Hepatocyte (in vitro differentiated cells): ENCODE data around the gene DHCR24. TPM values are rescaled to one million over a fixed set of nuclear protein-coding genes. Genes with fewer than 3 reads are reported as not detected.

Source experiments
- DNase-seq: peaks from one replicate; pipeline ENCODE4 v3.0.0-alpha.2; 2016; ENCODE audit warnings: low spot score
- H2AFZ ChIP-seq: fragments of 200-600 bp; sonication (generic); 2 replicates; pipeline ENCODE4 v1.6.0; 2016; ENCODE audit warnings: antibody characterized with exemption, mild to moderate bottlenecking
- H3K27ac ChIP-seq: fragments of 200-600 bp; sonication (generic); 2 replicates; pipeline ENCODE4 v1.5.1; 2016; ENCODE audit warnings: mild to moderate bottlenecking
- H3K27me3 ChIP-seq: fragments of 200-600 bp; sonication (generic); 2 replicates; pipeline ENCODE4 v1.6.1; 2016
- H3K36me3 ChIP-seq: fragments of 200-600 bp; sonication (generic); replicated peaks from 2 replicates; pipeline ENCODE4 v1.5.1; 2016; ENCODE audit warnings: low read depth; ENCODE audit not compliant: insufficient read depth
- H3K4me1 ChIP-seq: fragments of 200-600 bp; sonication (generic); 2 replicates; pipeline ENCODE4 v1.5.1; 2016; ENCODE audit warnings: mild to moderate bottlenecking, moderate library complexity; ENCODE audit not compliant: insufficient read depth
- H3K4me2 ChIP-seq: fragments of 200-600 bp; sonication (generic); 2 replicates; pipeline ENCODE4 v1.6.0; 2016
- H3K4me3 ChIP-seq: fragments of 200-600 bp; sonication (generic); 2 replicates; pipeline ENCODE4 v1.5.1; 2016; ENCODE audit warnings: mild to moderate bottlenecking
- H3K79me2 ChIP-seq: fragments of 200-600 bp; sonication (generic); 2 replicates; pipeline ENCODE4 v1.6.0; 2017; ENCODE audit warnings: mild to moderate bottlenecking
- H3K9me2 ChIP-seq: fragments of 200-600 bp; sonication (generic); replicated peaks from 2 replicates; pipeline ENCODE4 v1.6.0; 2017; ENCODE audit warnings: mild to moderate bottlenecking; ENCODE audit not compliant: insufficient read depth
- H3K9me3 ChIP-seq: fragments of 200-600 bp; sonication (generic); 2 replicates; pipeline ENCODE4 v1.5.1; 2016; ENCODE audit warnings: low read depth, mild to moderate bottlenecking
- H4K20me1 ChIP-seq: fragments of 200-600 bp; sonication (generic); 2 replicates; pipeline ENCODE4 v1.6.0; 2016; ENCODE audit warnings: mild to moderate bottlenecking; ENCODE audit not compliant: insufficient read depth, poor library complexity, severe bottlenecking
- EZH2 ChIP-seq: fragments of 200-600 bp; sonication (generic); IDR thresholded peaks from 2 replicates; pipeline ENCODE4 v1.6.1; 2016; ENCODE audit warnings: antibody characterized with exemption, mild to moderate bottlenecking, borderline replicate concordance
- EZH2phosphoT487 ChIP-seq: fragments of 200-600 bp; sonication (generic); IDR thresholded peaks from one replicate; pipeline ENCODE4 v1.6.1; 2018; ENCODE audit warnings: antibody characterized with exemption, mild to moderate bottlenecking, low read depth, moderate library complexity; ENCODE audit not compliant: unreplicated experiment, severe bottlenecking
- WGBS: methylation state at CpG from one replicate; pipeline ENCODE4 v1.1.6; 2016; ENCODE audit warnings: low lambda C conversion rate; ENCODE audit errors: missing lambda C conversion rate; 5-methylcytosine and 5-hydroxymethylcytosine counted together
- polyA plus RNA-seq: library from polyadenylated mRNA; unstranded; fragments of >200 nt; fragmentation: Nextera tagmentation; extraction: Ambion mirVana; gene quantifications from 2 replicates; pipeline ENCODE4 v1.2.1, GENCODE V29; 2016
- total RNA-seq: library from RNA; depleted of rRNA; stranded (reverse); fragments of >200 nt; gene quantifications from 2 replicates; pipeline ENCODE4 v1.2.3, GENCODE V29; 2014
- TF ChIP-seq, protein P1 (sequence below): fragments of 200-600 bp; sonication (generic); IDR thresholded peaks from 2 replicates; pipeline ENCODE4 v1.5.1; 2016; ENCODE audit warnings: antibody characterized with exemption, mild to moderate bottlenecking; ENCODE audit not compliant: poor library complexity

Gene DHCR24
- total and polyA plus RNA-seq, 2 experiments from 2014 or later: 282 to 318 TPM

DNA sequence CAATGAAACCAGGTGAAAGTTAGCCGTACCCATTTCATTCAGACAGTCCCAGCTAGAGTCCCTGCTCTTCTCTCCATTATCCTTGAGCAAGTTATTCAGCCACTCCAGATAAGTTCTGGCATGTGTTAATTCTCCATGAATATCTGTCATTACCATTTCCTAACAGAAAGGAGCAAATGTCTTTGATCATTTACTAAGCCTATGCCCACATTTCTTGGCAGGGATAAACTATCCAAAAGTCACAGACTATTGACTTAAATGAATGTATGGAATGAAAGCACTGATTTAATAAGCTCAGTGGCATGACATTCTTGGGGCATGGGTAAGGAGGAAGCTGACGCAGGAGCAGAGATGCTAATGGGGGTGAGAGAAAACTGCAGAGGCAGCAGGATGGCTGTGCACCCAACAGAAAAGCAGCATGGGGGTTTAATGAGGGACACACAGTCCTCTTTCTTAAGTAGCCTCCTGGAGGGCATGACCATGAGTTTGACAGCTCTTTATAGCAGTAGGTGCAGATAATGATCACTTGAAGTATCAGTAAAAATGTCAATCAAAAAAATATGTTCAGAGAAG is 17.6 kb upstream of the DHCR24 start:
- no peaks in the 10 kb centered on the region for H4K20me1 ChIP-seq
- no peak overlapping the region for H2AFZ ChIP-seq
- no peaks in the 10 kb centered on the region for H3K9me2 ChIP-seq
- TF ChIP-seq EZH2phosphoT487 (no peak), EZH2 (no peak)
- TF ChIP-seq, protein P1, sequence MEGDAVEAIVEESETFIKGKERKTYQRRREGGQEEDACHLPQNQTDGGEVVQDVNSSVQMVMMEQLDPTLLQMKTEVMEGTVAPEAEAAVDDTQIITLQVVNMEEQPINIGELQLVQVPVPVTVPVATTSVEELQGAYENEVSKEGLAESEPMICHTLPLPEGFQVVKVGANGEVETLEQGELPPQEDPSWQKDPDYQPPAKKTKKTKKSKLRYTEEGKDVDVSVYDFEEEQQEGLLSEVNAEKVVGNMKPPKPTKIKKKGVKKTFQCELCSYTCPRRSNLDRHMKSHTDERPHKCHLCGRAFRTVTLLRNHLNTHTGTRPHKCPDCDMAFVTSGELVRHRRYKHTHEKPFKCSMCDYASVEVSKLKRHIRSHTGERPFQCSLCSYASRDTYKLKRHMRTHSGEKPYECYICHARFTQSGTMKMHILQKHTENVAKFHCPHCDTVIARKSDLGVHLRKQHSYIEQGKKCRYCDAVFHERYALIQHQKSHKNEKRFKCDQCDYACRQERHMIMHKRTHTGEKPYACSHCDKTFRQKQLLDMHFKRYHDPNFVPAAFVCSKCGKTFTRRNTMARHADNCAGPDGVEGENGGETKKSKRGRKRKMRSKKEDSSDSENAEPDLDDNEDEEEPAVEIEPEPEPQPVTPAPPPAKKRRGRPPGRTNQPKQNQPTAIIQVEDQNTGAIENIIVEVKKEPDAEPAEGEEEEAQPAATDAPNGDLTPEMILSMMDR: no peak
- WGBS: 64% methylated on average over 2 of the region's 2 CpGs
- no peaks in the 10 kb centered on the region for H3K79me2 ChIP-seq
- H3K4me3 ChIP-seq: no peak overlapping the region
- no peak for DNase-seq
- no peaks in the 10 kb centered on the region for H3K36me3 ChIP-seq
- no peak overlapping the region for H3K27ac ChIP-seq
- H3K27me3 ChIP-seq: no peaks in the 10 kb centered on the region
- no peak overlapping the region for H3K4me2 ChIP-seq
- no peaks in the 10 kb centered on the region for H3K4me1 ChIP-seq
- H3K9me3 ChIP-seq: no peaks in the 10 kb centered on the region

DNA sequence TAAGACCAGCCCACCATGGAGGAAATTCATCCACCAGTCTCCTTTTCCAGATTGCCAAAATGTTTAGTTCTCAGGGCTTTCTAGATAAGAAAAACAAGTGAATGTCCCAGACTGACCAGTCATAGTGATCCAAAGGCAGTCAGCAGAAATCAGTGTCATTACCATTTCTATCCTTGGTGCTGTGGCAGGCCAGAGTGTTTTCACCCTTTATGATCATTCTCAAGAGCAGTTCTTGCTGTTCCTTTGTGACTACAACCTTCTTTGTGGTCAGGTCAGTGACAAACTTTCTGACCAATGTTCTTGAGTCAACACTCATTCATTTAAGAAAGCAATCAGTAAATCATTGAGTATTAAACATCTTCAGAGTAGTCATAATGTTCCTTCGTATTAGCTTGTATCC is 7.3 kb upstream of the DHCR24 start:
- TF ChIP-seq EZH2phosphoT487 (no peak), EZH2 (no peak)
- TF ChIP-seq, protein P1: no peak
- no peak for DNase-seq
- no peaks in the 10 kb centered on the region for H3K9me3 ChIP-seq
- WGBS: 93% methylated on average over 1 of the region's 1 CpG
- no peaks in the 10 kb centered on the region for H3K36me3 ChIP-seq
- no peak overlapping the region for H3K4me3 ChIP-seq
- H3K79me2 ChIP-seq: no peaks in the 10 kb centered on the region
- no peaks in the 10 kb centered on the region for H3K27me3 ChIP-seq
- no peaks in the 10 kb centered on the region for H3K4me1 ChIP-seq
- no peak overlapping the region for H2AFZ ChIP-seq
- no peaks in the 10 kb centered on the region for H4K20me1 ChIP-seq
- no peak overlapping the region for H3K27ac ChIP-seq
- no peaks in the 10 kb centered on the region for H3K9me2 ChIP-seq
- H3K4me2 ChIP-seq: no peak overlapping the region

DNA sequence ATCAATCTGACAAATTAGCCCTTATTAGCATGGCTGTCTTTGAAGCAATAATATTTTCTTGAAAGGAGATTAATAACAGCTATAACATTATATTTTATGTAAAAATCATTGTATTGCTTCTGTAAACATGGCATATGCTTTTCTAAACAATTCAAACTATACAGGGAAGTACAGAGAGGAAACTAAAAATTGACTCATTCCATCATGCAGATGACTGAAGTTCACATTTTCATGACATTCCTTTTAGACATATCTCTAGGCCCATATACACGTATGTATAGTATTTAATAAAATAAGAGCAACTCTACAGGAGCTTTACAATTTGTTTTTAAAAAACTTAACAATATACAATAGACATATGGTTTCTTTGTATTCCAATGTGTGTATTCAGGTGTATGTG is 5.6 kb upstream of the DHCR24 start:
- Histone ChIP-seq H3K27ac (no peak overlapping the region), H3K36me3 (no peaks in the 10 kb centered on the region), H4K20me1 (no peaks in the 10 kb centered on the region), H3K4me3 (no peak overlapping the region), H3K79me2 (no peaks in the 10 kb centered on the region), H2AFZ (no peak overlapping the region), H3K4me1 (peaks cover 11% of the 10 kb centered on the region), H3K4me2 (no peak overlapping the region), H3K27me3 (no peaks in the 10 kb centered on the region), H3K9me3 (no peaks in the 10 kb centered on the region), H3K9me2 (no peaks in the 10 kb centered on the region)
- WGBS: 92% methylated on average over 1 of the region's 1 CpG
- no peak for TF ChIP-seq EZH2
- TF ChIP-seq, protein P1: no peak
- no peak for TF ChIP-seq EZH2phosphoT487
- no peak for DNase-seq
